ENCODE measurements around the gene XCR1. TPM values are rescaled to one million over a fixed set of nuclear protein-coding genes. Genes with fewer than 3 reads are reported as not detected.

XCR1 gene, protein sequence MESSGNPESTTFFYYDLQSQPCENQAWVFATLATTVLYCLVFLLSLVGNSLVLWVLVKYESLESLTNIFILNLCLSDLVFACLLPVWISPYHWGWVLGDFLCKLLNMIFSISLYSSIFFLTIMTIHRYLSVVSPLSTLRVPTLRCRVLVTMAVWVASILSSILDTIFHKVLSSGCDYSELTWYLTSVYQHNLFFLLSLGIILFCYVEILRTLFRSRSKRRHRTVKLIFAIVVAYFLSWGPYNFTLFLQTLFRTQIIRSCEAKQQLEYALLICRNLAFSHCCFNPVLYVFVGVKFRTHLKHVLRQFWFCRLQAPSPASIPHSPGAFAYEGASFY
- total RNA-seq, result under 1 TPM in 2 of 4 donors, not detected in 2; 0.07 to 0.15 TPM

DNA sequence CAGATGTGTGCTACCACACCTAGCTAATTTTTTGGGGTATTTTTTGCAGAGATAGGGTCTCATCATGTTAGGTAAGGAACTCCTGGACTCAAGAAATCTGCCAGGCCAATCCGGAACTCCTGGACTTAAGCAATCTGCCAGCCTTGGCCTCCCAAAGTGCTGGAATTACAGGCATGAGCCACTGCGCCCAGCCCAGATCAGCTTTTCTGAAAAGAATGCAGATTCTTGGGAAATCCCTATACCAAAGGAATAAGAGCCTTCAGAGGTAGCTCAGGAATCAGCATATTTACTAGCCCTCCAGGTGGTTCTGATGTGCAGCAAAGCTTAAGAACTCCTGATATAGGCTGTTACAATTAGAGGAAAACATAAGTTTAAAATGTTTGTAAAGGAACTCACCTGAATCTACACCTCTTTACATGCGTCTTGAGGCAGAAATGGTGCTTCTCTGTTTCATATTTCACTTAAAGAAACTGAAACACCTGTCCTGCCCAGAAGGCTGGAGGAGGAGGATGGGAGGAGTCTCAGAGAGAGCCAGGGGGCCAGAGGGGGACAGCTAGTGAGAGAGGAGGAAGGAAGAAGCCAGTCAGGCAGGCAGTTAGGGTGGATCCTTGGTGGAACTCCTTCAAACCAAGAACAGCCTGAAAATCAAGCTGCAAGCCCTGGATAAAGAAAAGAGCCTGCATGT, at the start of gene XCR1:
Gene XCR1, minus strand, starts transcription at position 463 of the 685 bp plus-strand sequence. CDS start 5,536 bp downstream, outside the sequence.
- TF ChIP-seq, protein P1, sequence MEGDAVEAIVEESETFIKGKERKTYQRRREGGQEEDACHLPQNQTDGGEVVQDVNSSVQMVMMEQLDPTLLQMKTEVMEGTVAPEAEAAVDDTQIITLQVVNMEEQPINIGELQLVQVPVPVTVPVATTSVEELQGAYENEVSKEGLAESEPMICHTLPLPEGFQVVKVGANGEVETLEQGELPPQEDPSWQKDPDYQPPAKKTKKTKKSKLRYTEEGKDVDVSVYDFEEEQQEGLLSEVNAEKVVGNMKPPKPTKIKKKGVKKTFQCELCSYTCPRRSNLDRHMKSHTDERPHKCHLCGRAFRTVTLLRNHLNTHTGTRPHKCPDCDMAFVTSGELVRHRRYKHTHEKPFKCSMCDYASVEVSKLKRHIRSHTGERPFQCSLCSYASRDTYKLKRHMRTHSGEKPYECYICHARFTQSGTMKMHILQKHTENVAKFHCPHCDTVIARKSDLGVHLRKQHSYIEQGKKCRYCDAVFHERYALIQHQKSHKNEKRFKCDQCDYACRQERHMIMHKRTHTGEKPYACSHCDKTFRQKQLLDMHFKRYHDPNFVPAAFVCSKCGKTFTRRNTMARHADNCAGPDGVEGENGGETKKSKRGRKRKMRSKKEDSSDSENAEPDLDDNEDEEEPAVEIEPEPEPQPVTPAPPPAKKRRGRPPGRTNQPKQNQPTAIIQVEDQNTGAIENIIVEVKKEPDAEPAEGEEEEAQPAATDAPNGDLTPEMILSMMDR (IDR thresholded peaks at IDR 0.05), result no peak
- no peak for TF ChIP-seq POLR2A (IDR thresholded peaks at IDR 0.05)
- Histone ChIP-seq H3K9me3 (no peaks in the 10 kb centered on the region), H3K4me3 (no peak within 1 kb of the TSS), H3K4me1 (no peaks in the 10 kb centered on the region), H3K36me3 (no peaks in the 10 kb centered on the region), H3K27ac (no peak within 1 kb of the TSS), H3K27me3 (no peaks in the 10 kb centered on the region)
- intact Hi-C loops (cut with DNase I; ENCODE audit: low total_unique reads), result no loop called here
- no peak for DNase-seq

DNA sequence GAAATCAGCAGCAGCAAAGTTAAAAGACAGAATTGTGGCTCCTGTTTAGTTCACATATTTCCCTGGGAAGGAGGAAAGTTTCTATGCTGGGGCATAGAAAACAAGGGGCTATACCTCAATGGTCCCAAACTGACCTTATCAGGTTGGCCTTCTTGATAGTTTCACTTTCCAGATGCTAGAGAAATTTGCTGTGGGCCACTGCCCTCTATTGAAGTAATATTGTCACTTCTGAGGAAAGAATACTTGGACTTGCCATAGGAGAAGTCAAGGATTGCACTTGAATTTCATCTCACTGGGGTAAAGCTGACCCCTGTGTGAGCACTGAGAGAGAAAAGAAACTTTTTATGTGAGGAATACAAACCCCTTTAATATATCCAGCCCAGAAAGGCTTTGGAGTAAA, 49.3 kb upstream of the XCR1 start:
- Histone ChIP-seq H3K36me3 (no peaks in the 10 kb centered on the region), H3K27ac (no peak overlapping the region), H3K4me3 (no peak overlapping the region), H3K4me1 (no peaks in the 10 kb centered on the region), H3K27me3 (no peaks in the 10 kb centered on the region), H3K9me3 (no peaks in the 10 kb centered on the region)
- no peak for TF ChIP-seq POLR2A (IDR thresholded peaks at IDR 0.05)
- TF ChIP-seq, protein P1 (IDR thresholded peaks at IDR 0.05), result no peak
- no peak for DNase-seq
- intact Hi-C loops (cut with DNase I; ENCODE audit: low total_unique reads), result loop anchor here (5.0 kb wide), 1 partner anchor 139 kb away; no protein-coding TSS in a partner anchor

DNA sequence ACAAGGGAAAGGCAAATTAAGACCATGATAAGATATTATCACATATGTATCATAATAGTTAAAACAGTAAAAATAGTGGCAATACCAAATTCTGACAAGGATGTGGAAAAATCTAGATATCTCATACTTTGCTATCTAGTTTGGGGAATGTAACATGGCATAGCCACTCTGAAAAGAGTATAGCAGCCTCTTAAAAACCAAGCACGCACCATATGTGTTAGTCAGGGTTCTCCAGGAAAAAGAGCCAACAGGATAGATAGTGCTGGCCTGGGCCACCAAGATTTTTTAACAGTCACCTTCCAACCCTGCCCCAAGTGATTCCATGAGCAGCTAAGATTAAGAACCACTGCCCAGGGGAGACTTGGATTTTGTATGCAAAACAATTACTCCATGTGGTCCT, 48.5 kb upstream of the XCR1 start:
- H3K27ac ChIP-seq, result no peak overlapping the region
- H3K36me3 ChIP-seq, result no peaks in the 10 kb centered on the region
- DNase-seq, result no peak
- no peaks in the 10 kb centered on the region for H3K9me3 ChIP-seq
- no peaks in the 10 kb centered on the region for H3K4me1 ChIP-seq
- H3K4me3 ChIP-seq, result no peak overlapping the region
- intact Hi-C loops (cut with DNase I; ENCODE audit: low total_unique reads), result loop anchor here (5.0 kb wide), 1 partner anchor 139 kb away; no protein-coding TSS in a partner anchor
- TF ChIP-seq POLR2A (IDR thresholded peaks at IDR 0.05), result no peak
- TF ChIP-seq, protein P1 (IDR thresholded peaks at IDR 0.05), result no peak
- H3K27me3 ChIP-seq, result no peaks in the 10 kb centered on the region

DNA sequence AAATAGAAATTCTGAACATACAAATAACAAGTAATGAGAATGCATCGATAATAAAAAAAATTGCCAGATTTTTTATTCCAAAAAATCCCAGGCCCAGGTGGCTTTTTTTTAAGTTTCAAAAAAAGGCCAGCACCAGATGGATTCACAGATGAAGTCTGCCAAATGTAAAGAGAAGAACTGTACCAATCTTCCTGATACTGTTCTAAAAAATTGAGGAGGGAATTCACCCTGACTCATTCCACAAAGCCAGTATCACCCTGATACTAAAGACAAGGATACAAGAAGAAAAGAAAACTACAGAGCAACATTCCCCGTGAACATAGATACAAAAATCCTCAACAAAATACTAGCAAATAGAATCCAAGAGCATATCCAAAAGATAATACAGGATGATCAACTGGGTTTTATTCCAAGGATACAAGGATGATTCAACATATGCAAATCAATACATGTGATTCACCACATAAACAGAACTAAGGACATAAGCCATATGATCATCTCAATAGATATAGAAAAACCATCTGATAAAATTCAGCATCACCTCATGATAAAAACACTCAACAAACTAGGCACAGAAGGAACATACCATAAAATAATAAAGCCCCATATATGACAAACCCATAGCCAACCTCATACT, 44.1 kb upstream of the XCR1 start:
- Histone ChIP-seq H3K36me3 (peaks cover 0 to 2% of the 10 kb centered on the region in 2 donors), H3K27me3 (no peaks in the 10 kb centered on the region), H3K4me1 (no peaks in the 10 kb centered on the region), H3K4me3 (no peak overlapping the region), H3K9me3 (no peaks in the 10 kb centered on the region), H3K27ac (no peak overlapping the region)
- intact Hi-C loops (cut with DNase I; ENCODE audit: low total_unique reads), result no loop called here
- DNase-seq, result no peak
- TF ChIP-seq POLR2A (IDR thresholded peaks at IDR 0.05), result no peak
- TF ChIP-seq, protein P1 (IDR thresholded peaks at IDR 0.05), result no peak
